ENCODE measurements around the gene SSX2IP. TPM values are rescaled to one million over a fixed set of nuclear protein-coding genes. Genes with fewer than 3 reads are reported as not detected.

The SSX2IP gene
- total and polyA plus RNA-seq, 9 of the 15 experiments (the other 6 are each of a cell fraction or from before 2014, with no cell fraction given) = 20.6 to 96.7 (median 61.7) TPM

DNA sequence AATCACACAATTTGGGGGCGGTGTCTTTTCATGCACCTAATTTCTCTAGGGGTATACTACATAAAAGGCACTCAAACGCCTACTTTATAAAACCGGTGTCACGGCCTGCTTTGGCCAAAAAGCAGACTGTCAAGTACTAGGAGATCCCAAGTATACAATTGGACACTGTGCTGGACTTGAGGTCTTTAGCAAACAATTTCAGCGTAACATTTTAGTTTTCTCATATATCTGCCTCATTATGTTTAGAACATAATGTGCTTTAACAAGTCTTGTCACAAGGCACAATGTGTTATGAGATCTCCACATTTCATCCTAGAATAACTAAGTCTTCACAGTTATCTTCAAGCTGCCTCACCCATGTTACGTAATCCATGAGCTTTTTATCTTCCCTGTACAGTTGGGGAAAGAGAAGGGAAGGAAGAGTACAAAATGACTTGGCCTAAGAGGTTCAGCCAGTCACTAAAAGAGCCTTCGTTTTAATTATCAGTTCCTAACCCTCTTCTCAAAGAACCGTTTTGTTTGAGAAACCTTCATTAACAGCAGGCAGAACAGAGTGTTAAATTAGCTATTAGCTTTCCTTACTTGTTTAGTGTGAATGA, 1.7 kb downstream of the SSX2IP start (continued):
- TF ChIP-seq CLOCK (CRISPR knock-in tag; IDR thresholded peaks at IDR 0.05; ENCODE audit: borderline replicate concordance) = no peak
- TF ChIP-seq JUND (IDR thresholded peaks at IDR 0.05; ENCODE audit: borderline replicate concordance, low read depth, low read length) = peak; percentile 94
- TF ChIP-seq JUND (tag; IDR thresholded peaks at IDR 0.05; ENCODE audit: borderline replicate concordance, low read depth, low read length) = peak; percentile 88; the same call in 2 of the 3 replicates
- peak; percentile 84 for TF ChIP-seq LEF1 (IDR thresholded peaks at IDR 0.05)
- TF ChIP-seq RCOR1 (IDR thresholded peaks at IDR 0.05; ENCODE audit: borderline replicate concordance in 1 of 2, low read depth in 2 of 2, low read length in 2 of 2) = peak; percentile 21 to 86; a peak in 1 of 4 replicates
- TF ChIP-seq ESRRA (IDR thresholded peaks at IDR 0.05; ENCODE audit: borderline replicate concordance, low read depth) = no peak
- TF ChIP-seq, protein P1, sequence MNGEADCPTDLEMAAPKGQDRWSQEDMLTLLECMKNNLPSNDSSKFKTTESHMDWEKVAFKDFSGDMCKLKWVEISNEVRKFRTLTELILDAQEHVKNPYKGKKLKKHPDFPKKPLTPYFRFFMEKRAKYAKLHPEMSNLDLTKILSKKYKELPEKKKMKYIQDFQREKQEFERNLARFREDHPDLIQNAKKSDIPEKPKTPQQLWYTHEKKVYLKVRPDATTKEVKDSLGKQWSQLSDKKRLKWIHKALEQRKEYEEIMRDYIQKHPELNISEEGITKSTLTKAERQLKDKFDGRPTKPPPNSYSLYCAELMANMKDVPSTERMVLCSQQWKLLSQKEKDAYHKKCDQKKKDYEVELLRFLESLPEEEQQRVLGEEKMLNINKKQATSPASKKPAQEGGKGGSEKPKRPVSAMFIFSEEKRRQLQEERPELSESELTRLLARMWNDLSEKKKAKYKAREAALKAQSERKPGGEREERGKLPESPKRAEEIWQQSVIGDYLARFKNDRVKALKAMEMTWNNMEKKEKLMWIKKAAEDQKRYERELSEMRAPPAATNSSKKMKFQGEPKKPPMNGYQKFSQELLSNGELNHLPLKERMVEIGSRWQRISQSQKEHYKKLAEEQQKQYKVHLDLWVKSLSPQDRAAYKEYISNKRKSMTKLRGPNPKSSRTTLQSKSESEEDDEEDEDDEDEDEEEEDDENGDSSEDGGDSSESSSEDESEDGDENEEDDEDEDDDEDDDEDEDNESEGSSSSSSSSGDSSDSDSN (IDR thresholded peaks at IDR 0.05; ENCODE audit: borderline replicate concordance in 1 of 2, low read depth in 2 of 2, low read length in 2 of 2) = peak in 1 of 2 experiments; percentile 72; a peak in 1 of 4 replicates
- TF ChIP-seq, protein P2, sequence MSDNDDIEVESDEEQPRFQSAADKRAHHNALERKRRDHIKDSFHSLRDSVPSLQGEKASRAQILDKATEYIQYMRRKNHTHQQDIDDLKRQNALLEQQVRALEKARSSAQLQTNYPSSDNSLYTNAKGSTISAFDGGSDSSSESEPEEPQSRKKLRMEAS (CRISPR knock-in tag; IDR thresholded peaks at IDR 0.05) = no peak
- peak; percentile 95 for TF ChIP-seq TEAD4 (IDR thresholded peaks at IDR 0.05; ENCODE audit: low read length)
- no peak for TF ChIP-seq TEAD4 (CRISPR knock-in tag; IDR thresholded peaks at IDR 0.05; ENCODE audit: borderline replicate concordance)
- TF ChIP-seq ZFX (CRISPR knock-in tag; IDR thresholded peaks at IDR 0.05) = peak; percentile 77
- no peak for TF ChIP-seq KAT2B (IDR thresholded peaks at IDR 0.05; ENCODE audit: low read depth, low read length)
- TF ChIP-seq GABPA (tag; conservative IDR thresholded peaks at IDR 0.05; ENCODE audit: low read depth) = no peak
- peak; percentile 54; the same call in 1 of the 2 replicates for TF ChIP-seq GTF2E2 (tag; IDR thresholded peaks at IDR 0.05)
- no peak for TF ChIP-seq MXI1 (IDR thresholded peaks at IDR 0.05; ENCODE audit: low read depth, low read length)
- no peak for TF ChIP-seq NKRF (IDR thresholded peaks at IDR 0.05; ENCODE audit: borderline replicate concordance)
- TF ChIP-seq PTBP1 (IDR thresholded peaks at IDR 0.05; ENCODE audit: low read depth, low read length) = no peak
- no peak for TF ChIP-seq CCAR2 (IDR thresholded peaks at IDR 0.05; ENCODE audit: low read depth, low read length)
- TF ChIP-seq ZNF282 (CRISPR knock-in tag; IDR thresholded peaks at IDR 0.05) = no peak
- no peak for TF ChIP-seq POLR3A (IDR thresholded peaks at IDR 0.05; ENCODE audit: borderline replicate concordance, extremely low read depth, insufficient read depth, insufficient read length)

All from K562 (cell line).